HL-60 (cell line): Measurements from ENCODE around the gene XPC.

Source experiments
- POLR2AphosphoS5 ChIP-seq: IDR thresholded peaks from 2 replicates; pipeline ENCODE4 v1.6.1; 2012; ENCODE audit warnings: low read depth
- TF ChIP-seq, protein P1 (sequence below): IDR thresholded peaks from one replicate; pipeline ENCODE4 v1.5.1; 2011; ENCODE audit warnings: low read length, control low read depth, inconsistent platforms; ENCODE audit not compliant: insufficient read depth

DNA sequence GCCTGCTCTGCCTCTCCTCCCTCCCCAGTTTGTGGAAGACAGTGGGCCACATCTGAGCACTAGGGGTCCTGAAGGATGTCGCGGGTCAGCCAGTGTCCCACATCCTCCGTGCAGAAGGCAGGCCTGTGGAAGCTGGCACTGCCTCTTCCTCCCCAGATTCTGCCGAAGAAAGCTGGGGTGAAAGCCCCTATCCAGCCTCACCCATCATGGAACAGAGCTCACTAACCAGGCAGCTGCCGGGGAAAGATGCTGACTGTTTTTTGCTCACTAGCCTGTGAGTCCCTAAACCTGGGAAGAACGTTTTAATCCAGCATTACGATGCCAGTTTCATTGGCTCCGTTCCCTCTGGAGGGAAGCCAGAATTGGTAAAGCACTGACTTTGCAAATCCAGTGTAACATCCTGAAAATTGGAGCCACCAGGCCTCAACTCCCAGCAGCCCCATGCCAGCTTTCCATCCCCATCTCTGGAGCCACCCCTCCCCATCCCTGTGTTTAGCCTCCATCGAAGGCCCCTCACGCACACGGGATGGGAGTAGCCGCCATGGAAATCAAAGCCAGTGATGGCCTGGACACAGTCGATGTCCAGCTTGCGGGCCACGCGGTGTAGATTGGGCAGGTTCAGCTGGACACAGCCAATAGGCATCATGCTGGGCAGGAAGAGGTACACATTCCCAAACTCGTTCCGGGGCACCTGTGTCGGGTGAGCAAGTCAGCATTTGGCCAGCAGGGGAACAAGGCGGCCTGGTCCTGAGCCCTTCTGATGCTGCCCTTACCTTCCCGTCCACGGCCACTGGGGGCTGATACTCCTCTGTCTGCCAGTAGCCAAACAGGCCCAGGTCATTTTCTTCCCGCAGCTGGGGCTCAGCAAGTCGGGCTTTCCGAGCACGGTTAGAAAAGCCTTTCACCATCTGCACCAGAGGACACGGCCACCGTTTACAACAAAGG, 30.1 kb downstream of the XPC start:
- TF ChIP-seq, protein P1, sequence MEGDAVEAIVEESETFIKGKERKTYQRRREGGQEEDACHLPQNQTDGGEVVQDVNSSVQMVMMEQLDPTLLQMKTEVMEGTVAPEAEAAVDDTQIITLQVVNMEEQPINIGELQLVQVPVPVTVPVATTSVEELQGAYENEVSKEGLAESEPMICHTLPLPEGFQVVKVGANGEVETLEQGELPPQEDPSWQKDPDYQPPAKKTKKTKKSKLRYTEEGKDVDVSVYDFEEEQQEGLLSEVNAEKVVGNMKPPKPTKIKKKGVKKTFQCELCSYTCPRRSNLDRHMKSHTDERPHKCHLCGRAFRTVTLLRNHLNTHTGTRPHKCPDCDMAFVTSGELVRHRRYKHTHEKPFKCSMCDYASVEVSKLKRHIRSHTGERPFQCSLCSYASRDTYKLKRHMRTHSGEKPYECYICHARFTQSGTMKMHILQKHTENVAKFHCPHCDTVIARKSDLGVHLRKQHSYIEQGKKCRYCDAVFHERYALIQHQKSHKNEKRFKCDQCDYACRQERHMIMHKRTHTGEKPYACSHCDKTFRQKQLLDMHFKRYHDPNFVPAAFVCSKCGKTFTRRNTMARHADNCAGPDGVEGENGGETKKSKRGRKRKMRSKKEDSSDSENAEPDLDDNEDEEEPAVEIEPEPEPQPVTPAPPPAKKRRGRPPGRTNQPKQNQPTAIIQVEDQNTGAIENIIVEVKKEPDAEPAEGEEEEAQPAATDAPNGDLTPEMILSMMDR = no peak
- TF ChIP-seq POLR2AphosphoS5 = no peak
